CD4-positive, alpha-beta T cell treated with Interleukin-15 for 4 hours (primary cell): Measurements from ENCODE around the gene SETX.

Experiments used
- DNase-seq: peaks from one replicate; pipeline ENCODE4 v3.0.0-alpha.2; 2020; ENCODE audit warnings: low spot score

The SETX gene

DNA sequence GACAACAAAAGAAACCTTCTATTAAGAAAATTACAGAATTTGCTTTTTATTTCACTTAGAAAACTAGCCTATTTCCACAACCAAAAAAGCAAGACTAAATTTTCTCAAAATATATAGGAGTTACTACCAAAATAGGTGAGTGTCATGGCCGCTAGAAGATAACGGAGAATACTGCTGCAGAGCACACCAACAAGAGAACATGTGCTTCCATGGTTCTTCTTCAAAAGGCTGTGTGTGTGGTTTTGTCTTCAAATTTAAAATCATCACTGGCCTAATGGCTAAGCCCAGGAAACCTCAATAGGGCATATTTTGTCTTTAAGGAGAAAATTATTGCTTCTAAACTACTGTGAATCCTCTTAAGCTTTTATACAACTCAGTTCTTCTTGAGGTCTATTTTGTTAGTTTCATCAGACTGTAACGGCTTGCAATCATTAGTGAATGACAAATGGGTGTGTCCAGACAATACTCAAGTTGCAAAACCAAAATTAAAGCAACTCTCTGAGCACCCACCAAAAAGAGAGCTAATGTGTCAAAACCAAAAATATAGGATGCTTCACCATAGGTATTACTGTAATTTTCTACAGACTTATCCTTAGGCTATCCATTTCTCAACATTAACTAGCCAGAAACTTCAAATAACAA lies 3.3 kb downstream of the SETX start:
- DNase-seq, result peak; percentile 9

DNA sequence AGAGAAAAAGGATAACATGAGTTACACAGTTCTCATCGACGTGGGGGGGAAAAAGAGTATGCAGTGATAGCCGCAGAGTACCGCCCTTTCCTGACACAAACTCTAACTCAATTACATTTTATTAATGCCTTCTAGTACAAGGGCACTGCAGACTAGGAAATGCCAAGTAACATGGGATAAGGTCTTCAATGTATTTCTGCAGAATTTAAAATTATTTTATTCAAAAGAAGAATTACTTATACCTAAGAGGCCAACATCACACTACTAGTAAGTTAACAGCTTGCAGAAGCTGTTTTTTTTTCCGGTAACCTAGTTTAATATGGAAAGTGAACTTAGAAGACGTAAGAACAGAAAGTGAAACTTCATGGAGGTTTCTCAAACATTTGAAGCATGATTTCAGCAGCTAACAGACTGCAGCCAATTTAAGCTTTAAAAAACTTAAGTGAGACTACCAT lies 3.9 kb downstream of the SETX start:
- DNase-seq, result peak; percentile 32

DNA sequence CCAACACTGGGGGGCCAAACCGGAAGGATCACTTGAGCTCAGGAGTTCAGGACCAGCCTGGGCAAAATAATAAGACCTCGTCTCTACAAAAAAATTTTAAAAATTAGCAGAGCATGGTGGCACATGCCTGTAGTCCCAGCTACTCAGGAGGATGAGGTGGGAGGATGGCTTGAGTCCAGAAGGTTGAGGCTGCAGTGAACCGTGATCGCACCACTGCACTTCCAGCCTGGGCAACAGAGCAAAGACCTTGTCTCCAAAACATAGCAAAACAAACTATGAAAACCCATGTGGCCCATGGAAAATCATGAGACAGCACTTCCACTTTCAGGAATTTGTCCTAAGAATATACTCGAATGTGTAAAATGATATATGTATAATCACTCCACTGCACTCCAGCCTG lies 6.1 kb downstream of the SETX start:
- no peak for DNase-seq

DNA sequence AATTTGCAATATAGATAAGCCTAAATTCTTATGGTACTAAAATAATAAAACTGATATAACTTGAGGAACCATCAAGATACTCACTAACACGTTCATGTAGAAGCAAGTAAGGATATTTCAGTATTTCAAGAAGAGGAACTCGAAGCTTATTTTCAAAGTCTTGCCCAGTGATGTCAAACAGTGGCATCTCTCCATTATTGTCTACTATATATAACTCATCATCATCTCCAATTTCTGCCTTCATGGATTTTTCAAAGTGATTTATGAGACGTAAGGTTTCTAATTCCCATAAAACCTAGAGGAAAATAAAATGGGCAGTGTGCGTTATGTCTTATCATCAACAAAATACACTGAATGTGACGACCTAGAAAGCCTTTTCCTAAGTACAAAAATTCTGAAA lies 8.6 kb downstream of the SETX start:
- DNase-seq, result no peak

DNA sequence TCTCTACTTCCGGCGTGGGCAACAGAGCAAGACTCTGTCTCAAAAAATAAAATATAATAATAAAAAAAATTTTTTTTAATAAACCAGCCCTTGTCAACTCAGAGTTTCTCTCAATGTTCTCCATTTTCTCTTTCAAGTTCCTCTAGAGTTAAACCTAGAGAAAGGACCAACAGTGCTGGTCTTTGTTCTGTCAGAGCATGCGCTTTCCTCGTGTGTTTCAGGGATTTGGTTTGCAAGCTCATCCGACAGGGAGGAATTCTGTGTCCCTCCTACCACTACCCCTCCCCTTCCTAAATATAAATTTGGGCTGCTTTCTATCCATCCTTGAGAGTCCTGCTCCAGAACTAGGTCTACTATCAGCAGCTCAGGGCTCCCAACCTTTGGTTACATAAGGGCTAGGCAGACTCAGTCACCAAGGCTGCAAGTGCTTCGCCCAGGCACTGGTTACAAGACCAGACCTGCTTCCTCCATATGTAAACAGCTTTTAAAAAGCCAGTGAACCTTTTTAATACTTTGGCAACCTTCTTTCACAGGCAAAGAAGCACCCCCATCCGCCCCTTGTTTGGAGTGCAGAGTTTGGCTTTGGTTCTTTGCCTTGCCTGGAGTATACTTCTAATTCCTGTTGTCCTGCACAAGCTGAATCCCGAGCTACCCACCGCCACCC lies 13.5 kb downstream of the SETX start:
- no peak for DNase-seq

DNA sequence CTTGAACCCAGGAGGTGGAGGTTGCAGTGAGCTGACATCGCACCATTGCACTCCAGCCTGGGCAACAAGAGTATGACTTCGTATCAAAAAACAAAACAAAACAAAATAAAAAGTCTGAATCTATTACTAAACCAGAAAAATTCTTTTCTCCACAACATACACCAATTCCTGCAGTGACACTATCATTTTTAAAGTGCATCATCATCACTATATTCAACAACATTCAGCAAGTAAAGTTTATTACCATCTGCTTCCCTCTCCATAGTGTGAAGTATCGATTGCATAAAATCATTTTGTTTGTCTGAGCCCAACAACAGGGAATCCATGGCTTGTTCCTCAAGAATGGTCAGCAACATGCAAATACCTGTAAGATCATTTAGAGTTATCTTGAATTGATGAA lies 20.4 kb downstream of the SETX start:
- no peak for DNase-seq

DNA sequence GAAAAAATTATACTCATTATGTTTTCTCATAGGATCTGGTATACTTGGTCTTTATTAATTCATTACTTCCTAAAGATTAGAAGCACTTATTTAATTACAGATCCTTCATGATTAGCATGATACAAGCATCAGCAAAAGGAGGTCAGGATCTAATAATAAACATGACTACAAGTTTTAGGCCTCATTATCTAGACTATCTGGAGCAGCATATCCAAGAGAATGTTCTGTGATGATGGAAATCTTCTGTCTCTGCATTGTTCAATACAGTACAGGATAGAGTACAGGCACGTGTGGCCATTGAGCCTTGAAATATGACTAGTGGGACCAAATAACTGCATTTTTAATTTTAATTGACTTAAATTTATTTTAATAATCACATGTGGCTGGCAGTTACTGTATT lies 21.2 kb downstream of the SETX start:
- DNase-seq, result no peak

DNA sequence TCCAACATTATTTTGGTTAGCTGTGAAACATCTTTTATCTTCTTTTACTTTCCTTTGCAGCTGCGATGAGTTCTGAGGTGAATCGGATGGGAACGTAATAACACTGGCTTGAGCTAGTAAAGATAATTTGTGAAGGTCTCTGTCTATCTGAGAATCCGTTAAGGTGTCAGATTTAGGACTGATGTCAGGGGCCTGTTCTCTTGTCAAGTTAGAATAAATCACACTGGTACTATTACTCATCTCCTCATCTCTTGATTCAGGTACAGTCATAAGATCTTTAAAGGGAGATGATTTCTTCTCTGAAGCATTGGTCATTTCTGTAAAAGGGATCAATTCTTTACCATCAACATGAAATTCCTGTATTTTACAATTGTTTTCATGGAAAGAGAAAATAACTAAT lies 26.2 kb downstream of the SETX start:
- no peak for DNase-seq

DNA sequence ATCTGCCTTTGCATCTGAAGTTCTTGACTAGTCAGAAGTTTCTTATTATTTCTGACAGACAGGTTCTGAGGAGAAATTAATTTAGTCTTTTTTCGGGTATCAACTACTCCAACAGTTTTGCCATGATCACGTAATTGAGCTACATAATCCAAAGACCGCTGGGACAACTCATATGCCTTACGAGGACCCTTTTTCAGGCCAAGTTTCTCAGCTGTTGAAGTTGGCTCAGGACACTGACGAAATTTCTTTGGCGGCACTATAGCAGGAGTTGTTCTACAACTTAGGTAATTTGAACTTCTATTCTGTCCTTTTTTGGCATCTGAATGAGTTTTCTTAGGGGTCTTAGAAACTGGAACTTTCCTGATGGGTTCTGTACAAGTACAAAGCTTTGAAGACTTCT lies 27.2 kb downstream of the SETX start:
- DNase-seq, result no peak

DNA sequence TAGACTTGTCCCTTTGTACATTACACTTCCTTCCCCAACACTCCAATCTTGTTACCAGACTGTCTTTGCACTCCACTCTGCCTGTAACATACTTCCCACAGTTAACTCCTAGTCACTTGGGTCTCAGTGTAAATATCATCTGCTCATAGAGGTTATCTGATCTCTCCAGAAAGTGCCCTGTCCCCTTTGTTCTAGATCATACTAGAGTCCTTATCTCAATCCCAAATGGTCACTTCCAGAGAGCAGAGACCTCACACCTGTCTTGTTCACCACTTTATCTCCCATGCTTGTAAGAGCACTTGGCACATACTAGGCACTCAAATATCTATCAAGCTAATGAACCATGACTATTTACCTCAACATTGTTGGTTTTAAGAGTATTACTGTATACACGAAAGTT lies 30.4 kb downstream of the SETX start:
- DNase-seq, result no peak

DNA sequence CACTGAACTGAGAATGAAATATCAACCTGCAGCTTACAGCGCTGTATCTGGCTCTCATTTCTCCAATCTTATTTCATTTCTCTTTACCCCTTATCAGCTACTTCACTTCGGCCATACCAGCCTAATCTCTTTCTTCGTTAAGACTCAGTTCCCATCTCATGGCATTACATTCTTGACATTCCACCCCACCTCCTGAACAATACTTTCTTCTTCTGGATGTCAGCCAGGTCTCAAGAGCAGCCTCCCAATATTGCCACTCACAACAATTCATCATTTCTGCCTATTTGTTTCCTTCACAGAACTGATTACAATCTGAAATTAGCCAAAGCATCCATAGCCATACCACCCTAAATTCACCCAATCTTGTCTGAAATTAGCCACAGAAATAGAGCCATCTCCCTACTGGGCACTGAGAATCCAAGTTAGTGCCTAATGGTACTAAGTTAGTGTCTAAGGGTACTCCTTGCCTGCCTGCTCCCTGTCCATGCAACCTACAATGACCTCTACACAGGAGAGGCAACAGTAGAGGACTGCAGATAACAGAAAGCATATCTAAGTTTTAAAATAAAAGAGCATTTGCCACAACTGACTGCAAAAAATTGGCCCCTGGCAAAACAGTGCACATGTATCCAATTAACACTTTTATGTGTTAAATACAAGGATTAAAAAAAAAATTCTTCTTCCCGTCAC lies 35.2 kb downstream of the SETX start:
- no peak for DNase-seq

DNA sequence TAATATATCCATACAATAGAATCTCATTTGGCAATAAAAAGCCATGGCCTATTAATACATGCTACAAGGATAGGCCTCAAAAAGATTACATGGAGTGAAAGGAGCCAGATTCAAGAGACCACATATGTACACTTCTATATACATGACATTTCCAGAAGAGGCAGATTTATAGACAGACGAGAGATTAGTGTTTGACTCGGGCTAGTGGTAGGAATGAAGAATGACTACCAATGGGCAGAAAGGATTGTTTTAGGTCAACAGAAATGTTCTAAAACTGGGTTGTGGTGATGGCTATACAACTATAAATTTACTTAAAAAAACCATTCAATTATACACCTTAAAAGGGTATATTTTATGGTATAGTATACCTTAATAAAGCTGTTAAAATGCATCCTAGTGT lies 41.9 kb downstream of the SETX start:
- DNase-seq, result no peak

DNA sequence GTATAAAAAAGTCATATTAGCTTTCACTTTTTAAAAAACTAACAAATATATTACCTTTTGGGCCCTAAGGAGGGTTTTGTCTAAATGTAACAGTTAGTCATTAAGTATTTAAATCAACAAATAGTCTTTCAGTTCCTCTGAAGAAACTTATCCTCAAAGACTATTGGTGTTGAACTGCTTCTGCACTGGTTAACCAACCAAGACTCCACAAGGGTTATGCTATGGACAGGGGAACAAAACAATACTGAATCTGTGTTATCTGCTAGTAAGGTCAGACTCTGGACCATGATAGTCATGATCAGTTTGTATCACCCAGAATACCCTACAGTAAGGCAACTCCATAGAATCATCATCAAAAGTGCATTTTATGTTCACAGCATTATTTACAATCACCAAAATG lies 42.4 kb downstream of the SETX start:
- DNase-seq, result no peak

DNA sequence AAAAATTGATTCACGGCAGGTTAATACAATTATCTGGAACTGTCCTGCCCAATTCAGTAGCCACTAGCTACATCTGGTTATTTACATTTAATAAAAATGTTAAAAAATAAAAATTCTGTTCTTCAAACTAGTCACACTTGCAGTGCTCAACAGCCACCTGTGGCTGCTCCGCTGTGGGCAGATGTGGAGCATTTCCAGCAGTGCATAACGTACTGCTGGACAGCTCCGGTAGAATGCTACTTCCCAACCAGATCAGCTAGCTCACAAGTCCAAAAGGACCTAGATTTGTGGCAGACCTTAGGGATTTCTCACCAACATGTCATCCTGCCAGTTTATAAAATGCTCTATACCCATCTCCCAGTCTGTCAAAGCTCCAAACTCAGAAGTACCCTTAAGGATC lies 42.8 kb downstream of the SETX start:
- DNase-seq, result no peak

DNA sequence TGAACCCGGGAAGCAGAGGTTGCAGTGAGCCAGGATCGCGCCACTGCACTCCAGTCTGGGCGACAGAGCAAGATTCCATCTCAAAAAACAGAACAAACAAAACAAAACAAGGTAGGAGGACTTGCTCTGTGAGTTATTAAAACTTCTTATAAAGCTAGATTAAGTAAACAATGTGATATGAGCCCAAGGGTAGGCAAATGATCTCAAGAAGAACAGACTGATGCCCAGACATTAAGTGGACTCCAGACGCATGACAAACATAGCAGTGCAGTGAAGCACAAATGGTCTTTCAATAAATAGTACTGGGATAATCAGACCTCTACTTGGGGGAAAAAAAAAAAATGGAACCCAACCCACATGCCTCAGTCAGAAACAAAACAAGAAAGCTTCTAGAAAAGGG lies 45.7 kb downstream of the SETX start:
- DNase-seq, result no peak

DNA sequence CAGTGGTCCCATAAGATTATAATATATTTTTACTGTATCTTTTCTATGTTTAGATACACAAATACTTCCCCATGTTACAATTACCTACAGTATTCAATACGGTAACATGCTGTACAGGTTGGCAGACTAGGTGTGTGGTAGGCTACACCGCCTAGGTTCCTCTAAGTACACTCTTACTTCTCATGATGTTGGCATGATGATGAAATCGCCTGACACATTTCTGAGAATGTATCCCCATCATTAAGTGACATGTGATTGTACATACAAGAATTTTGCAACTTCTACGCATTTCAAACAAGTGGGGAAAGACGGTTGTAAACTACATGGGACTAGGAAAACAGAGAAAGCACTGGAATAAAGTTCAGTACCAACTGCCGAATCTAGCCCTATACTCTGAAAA lies 53.3 kb downstream of the SETX start:
- no peak for DNase-seq

DNA sequence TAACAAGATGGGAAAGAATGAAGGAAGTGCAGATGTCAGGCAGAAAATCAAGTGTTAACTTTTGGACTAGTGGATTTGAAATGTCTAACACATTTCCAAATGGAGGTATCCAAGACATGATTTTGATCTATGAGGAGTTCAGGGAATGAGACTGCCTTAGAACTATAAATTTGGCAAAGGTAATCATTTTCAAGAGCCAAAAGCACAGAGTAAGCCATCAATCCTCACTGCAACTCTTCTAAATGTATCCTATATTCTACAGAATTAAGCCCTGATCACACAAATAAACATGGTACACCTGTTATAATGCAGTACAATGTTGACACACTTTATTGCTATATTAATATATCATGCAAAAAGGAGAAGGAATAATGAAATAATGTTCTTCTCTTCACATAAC lies 55.6 kb downstream of the SETX start:
- no peak for DNase-seq

DNA sequence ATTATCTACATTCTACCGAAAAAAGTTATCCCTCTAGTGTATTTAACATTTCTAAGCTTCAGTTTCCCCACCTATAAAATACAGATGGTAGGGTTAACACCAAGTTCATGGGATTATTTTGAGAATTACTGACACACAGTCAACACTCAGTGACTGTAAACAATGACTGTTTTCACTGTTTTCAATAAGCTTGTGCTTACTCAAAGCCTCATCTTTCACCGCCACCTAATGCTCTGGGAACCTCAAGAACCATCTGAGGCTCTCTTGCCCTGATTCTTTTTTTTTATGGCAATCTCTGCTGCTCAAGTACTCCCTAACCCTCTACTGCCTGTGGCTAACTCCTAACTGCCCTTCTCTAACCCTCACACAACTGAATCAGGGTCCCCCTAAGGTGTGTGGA lies 59.6 kb downstream of the SETX start:
- DNase-seq, result no peak

DNA sequence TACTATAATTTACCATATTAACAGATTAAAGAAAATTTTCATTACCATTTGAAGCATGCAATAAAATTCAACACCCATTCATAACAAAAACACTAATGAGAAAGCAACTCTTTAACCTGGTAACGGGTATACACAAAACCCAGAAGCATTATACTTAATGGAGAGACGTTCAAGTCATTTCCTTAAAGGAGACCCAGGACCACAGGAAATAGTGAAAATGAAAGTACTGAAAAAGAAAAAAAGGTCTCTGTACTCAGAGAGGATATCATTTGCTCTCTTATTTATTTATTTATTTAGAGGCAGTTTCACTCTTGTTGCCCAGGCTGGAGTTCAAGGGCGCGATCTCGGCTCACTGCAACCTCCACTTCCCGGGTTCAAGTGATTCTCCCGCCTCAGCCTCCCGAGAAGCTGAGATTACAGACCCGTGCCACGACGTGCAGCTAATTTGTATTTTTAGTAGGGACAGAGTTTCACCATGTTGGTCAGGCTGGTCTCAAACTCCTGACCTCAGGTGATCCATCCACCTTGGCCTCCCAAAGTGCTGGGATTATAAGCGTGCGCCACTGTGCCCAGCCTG lies 61.6 kb downstream of the SETX start:
- DNase-seq, result peak; percentile 7

DNA sequence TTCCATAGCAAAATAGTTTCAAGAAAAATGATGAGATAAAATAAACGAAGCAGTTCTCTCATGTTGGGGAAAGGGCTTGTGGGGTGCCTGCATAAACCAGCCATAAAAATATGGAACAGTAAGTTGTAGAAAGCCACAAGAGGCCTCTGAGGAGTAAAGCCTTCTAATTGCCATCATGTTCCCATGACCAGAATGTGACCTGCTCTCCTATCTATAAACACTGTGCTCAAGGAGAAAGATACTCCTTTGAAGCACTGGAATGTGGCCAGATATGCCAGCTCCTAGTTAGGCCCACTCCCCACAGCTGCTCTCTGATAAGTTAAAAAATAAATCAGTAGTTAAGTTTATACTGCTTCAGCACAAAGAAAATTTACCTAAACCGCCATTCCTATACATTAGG lies 65.8 kb downstream of the SETX start:
- DNase-seq, result no peak

DNA sequence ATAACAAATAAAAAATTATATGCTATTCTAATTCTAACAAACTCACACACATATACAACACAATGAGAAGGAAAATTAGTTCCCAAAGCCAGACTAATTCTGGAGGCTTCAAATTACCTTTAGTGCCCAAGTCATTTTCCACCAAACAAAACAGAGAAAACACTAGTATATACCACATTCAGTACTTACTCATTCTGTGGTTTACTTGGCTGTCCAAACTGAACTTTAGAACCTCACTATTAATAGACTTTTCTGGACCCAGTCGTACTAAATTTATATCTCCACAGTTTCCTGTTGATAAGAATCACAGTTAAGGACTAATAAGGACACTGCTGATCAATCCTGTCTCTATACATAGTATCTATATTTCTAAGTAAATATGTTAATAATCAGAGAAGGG lies 66.4 kb downstream of the SETX start:
- DNase-seq, result no peak

DNA sequence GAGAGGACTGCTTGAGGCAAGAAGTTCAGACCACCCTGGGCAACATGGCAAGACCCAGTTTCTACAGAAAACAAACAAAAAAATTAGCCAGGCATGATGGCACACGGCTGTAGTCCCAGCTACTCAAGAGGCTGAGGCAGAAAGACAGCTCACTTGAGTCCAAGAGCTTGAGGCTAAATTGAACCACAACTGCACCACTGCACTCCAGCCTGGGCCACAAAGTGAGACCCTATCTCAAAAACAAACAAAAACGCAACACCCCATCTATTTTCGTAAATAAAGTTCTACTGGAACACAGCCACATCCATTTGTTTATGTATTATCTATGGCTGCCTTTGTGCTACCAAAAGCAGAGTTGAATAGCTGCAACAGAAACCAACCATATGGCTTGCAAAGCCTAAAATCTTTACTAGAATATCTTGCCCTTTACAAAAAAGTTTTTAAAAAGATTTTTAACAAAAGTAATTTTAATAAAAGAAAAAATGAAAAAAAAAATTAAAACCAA lies 67.5 kb downstream of the SETX start:
- DNase-seq, result no peak

DNA sequence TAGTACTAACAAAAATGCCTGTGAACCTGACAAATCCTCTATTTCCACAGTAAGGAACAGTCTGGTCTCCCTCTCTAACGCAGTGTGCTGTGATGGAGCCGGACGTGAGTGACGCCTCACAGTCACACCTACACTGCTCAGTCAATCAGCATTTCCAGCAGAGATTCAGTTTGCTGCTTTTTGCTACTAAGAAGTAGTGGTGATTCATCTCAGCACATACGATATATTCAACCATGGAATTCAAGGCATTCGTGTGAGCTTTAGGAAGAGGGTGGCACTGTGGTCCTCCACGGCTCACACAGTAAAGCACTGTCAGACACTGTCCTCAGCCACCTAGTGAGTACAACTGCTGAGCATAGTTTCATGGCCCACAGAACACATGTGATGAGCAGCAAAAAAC lies 70.9 kb downstream of the SETX start:
- no peak for DNase-seq
